Keratinocyte (primary cell): ENCODE measurements around the gene PLAAT4. TPM values are rescaled to one million over a fixed set of nuclear protein-coding genes. Genes with fewer than 3 reads are reported as not detected.

Experiments used
- DNase-seq: peaks from one replicate; pipeline ENCODE4 v3.0.0-alpha.2; 2011; ENCODE audit warnings: low read depth, missing footprints, low spot score
- FAIRE-seq: peaks from 2 replicates; lab custom pipeline; 2011; peaks lifted over from hg19 to GRCh38; lab: Jason Lieb, UNC
- H2AFZ ChIP-seq: 2 replicates; pipeline ENCODE4 v1.6.0; 2012; ENCODE audit warnings: low read length, control low read depth, inconsistent platforms; ENCODE audit not compliant: control insufficient read depth
- H3K27ac ChIP-seq: 2 replicates; pipeline ENCODE4 v1.5.1; 2011; ENCODE audit warnings: low read length; ENCODE audit not compliant: control insufficient read depth, insufficient read depth
- H3K27me3 ChIP-seq: 3 replicates; pipeline ENCODE4 v1.6.0; 2011; ENCODE audit warnings: low read length; ENCODE audit not compliant: control insufficient read depth, insufficient read depth; ENCODE audit errors: extremely low read depth
- H3K36me3 ChIP-seq, 2 experiments: 2 replicates in 1 of 2; 3 replicates in 1 of 2; pipeline ENCODE4 v1.5.1; 2011; ENCODE audit warnings: low read length in 2 of 2, mild to moderate bottlenecking in 1 of 2; ENCODE audit not compliant: control insufficient read depth in 2 of 2, insufficient read depth in 2 of 2; ENCODE audit errors: extremely low read depth in 1 of 2
- H3K4me1 ChIP-seq: 3 replicates; pipeline ENCODE4 v1.5.1; 2011; ENCODE audit warnings: low read length; ENCODE audit not compliant: control insufficient read depth, insufficient read depth; ENCODE audit errors: extremely low read depth
- H3K4me2 ChIP-seq: 3 replicates; pipeline ENCODE4 v1.6.0; 2011; ENCODE audit warnings: low read depth, low read length; ENCODE audit not compliant: control insufficient read depth, insufficient read depth; ENCODE audit errors: extremely low read depth
- H3K4me3 ChIP-seq, 3 experiments: fragments of 200-600 bp in 1 of 3; sonication (generic) in 1 of 3; 2 replicates in 2 of 3; 3 replicates in 1 of 3; pipeline ENCODE4 v1.5.1; 2011 to 2016; ENCODE audit warnings: low read length in 3 of 3, mild to moderate bottlenecking in 3 of 3, control low read depth in 2 of 3, inconsistent platforms in 1 of 3, low read depth in 1 of 3, mixed read lengths in 1 of 3, mixed run types in 1 of 3, moderate library complexity in 1 of 3; ENCODE audit not compliant: control insufficient read depth in 2 of 3, insufficient read depth in 2 of 3; ENCODE audit errors: extremely low read depth in 1 of 3
- H3K79me2 ChIP-seq: 2 replicates; pipeline ENCODE4 v1.6.0; 2012; ENCODE audit warnings: low read length; ENCODE audit not compliant: control insufficient read depth, insufficient read depth
- H3K9ac ChIP-seq: 3 replicates; pipeline ENCODE4 v1.6.0; 2011; ENCODE audit warnings: low read length; ENCODE audit not compliant: control insufficient read depth, insufficient read depth; ENCODE audit errors: extremely low read depth
- H3K9me1 ChIP-seq: 3 replicates; pipeline ENCODE4 v1.6.0; 2011; ENCODE audit warnings: low read length; ENCODE audit not compliant: control insufficient read depth, insufficient read depth; ENCODE audit errors: extremely low read depth
- H3K9me3 ChIP-seq: 2 replicates; pipeline ENCODE4 v1.5.1; 2012; ENCODE audit warnings: low read depth, low read length; ENCODE audit not compliant: control insufficient read depth
- H4K20me1 ChIP-seq: 3 replicates; pipeline ENCODE4 v1.6.0; 2011; ENCODE audit warnings: low read length; ENCODE audit not compliant: control insufficient read depth, insufficient read depth; ENCODE audit errors: extremely low read depth
- EZH2 ChIP-seq: IDR thresholded peaks from one replicate; pipeline ENCODE4 v1.6.1; 2012; ENCODE audit warnings: inconsistent platforms, mild to moderate bottlenecking, low read length, moderate library complexity
- dilution Hi-C: fragments of 300-500 bp; cut with MboI; formaldehyde crosslinking; loops from one replicate; pipeline ENCODE4 v1.7.0; 2020; ENCODE audit warnings: low sequenced_read_pairs; ENCODE audit not compliant: extremely low pct_ligation_motif_present
- polyA plus RNA-seq, 5 experiments: library from polyadenylated mRNA; depleted of rRNA in 3 of 5; stranded (reverse) in 3 of 5; stranded (forward) in 1 of 5; unstranded in 1 of 5; fragments of >200 nt; gene quantifications; 1 replicate in 1 of 5; 2 replicates in 3 of 5; 3 replicates in 1 of 5; pipeline versions ENCODE4 v1.2.1 to v1.2.3, GENCODE V29; 2011 to 2012; ENCODE audit warnings: missing spikeins in 2 of 5, low read depth in 1 of 5, low replicate concordance in 1 of 5
- TF ChIP-seq, protein P1 (sequence below), 3 experiments: IDR thresholded peaks in 1 of 3; conservative IDR thresholded peaks in 1 of 3; optimal IDR thresholded peaks in 1 of 3; 2 replicates in 2 of 3; 3 replicates in 1 of 3; pipeline versions ENCODE3 to v1.5.1; 2011; ENCODE audit warnings: low read length in 3 of 3, mild to moderate bottlenecking in 3 of 3, moderate library complexity in 2 of 3, control low read depth in 1 of 3, inconsistent platforms in 1 of 3; ENCODE audit not compliant: insufficient read depth in 2 of 3; ENCODE audit errors: extremely low read depth in 1 of 3

Gene PLAAT4
- polyA plus RNA-seq, 1 donor (not counting 4 experiments of a cell fraction or from before 2014, with no cell fraction given) = 2.0 TPM

GRCh38 chr11:63510360-63511047 is 26.1 kb upstream of the PLAAT4 start:
- DNase-seq (no peak), FAIRE-seq (no peak)
- H4K20me1 ChIP-seq = no peaks in the 10 kb centered on the region
- H3K9me3 ChIP-seq = no peaks in the 10 kb centered on the region
- H3K4me2 ChIP-seq = no peak overlapping the region
- no peak overlapping the region for H3K9ac ChIP-seq
- no peaks in the 10 kb centered on the region for H3K79me2 ChIP-seq
- dilution Hi-C loops = no loop called here
- no peaks in the 10 kb centered on the region for H3K4me1 ChIP-seq
- no peaks in the 10 kb centered on the region for H3K9me1 ChIP-seq
- no peak overlapping the region for H2AFZ ChIP-seq
- TF ChIP-seq, protein P1, sequence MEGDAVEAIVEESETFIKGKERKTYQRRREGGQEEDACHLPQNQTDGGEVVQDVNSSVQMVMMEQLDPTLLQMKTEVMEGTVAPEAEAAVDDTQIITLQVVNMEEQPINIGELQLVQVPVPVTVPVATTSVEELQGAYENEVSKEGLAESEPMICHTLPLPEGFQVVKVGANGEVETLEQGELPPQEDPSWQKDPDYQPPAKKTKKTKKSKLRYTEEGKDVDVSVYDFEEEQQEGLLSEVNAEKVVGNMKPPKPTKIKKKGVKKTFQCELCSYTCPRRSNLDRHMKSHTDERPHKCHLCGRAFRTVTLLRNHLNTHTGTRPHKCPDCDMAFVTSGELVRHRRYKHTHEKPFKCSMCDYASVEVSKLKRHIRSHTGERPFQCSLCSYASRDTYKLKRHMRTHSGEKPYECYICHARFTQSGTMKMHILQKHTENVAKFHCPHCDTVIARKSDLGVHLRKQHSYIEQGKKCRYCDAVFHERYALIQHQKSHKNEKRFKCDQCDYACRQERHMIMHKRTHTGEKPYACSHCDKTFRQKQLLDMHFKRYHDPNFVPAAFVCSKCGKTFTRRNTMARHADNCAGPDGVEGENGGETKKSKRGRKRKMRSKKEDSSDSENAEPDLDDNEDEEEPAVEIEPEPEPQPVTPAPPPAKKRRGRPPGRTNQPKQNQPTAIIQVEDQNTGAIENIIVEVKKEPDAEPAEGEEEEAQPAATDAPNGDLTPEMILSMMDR (optimal IDR thresholded peaks at IDR 0.05 in 1 of 3, IDR thresholded peaks at IDR 0.05 in 1 of 3, conservative IDR thresholded peaks at IDR 0.05 in 1 of 3; ENCODE audit: extremely low read depth in 1 of 3, insufficient read depth in 2 of 3, low read length in 3 of 3) = no peak
- TF ChIP-seq EZH2 = no peak
- H3K36me3 ChIP-seq = no peaks in the 10 kb centered on the region
- no peak overlapping the region for H3K27ac ChIP-seq
- H3K27me3 ChIP-seq = no peaks in the 10 kb centered on the region
- no peak overlapping the region for H3K4me3 ChIP-seq

- Histone ChIP-seq H3K36me3 (no peaks in the 10 kb centered on the region), H3K79me2 (no peaks in the 10 kb centered on the region), H3K9me3 (no peaks in the 10 kb centered on the region), H4K20me1 (no peaks in the 10 kb centered on the region), H3K4me1 (no peaks in the 10 kb centered on the region), H2AFZ (no peak overlapping the region), H3K27ac (no peak overlapping the region), H3K4me2 (no peak overlapping the region), H3K4me3 (no peak overlapping the region), H3K27me3 (no peaks in the 10 kb centered on the region), H3K9me1 (no peaks in the 10 kb centered on the region), H3K9ac (no peak overlapping the region)
- TF ChIP-seq, protein P1 (optimal IDR thresholded peaks at IDR 0.05 in 1 of 3, IDR thresholded peaks at IDR 0.05 in 1 of 3, conservative IDR thresholded peaks at IDR 0.05 in 1 of 3; ENCODE audit: extremely low read depth in 1 of 3, insufficient read depth in 2 of 3, low read length in 3 of 3) = no peak
- TF ChIP-seq EZH2 = no peak
- FAIRE-seq (no peak), DNase-seq (no peak)
- dilution Hi-C loops = no loop called here
Observed at GRCh38 chr11:63511048-63511748, 25.4 kb upstream of the PLAAT4 start.
